Smooth muscle cell (in vitro differentiated cells): ENCODE results near the gene SAMD4B. TPM values are rescaled to one million over a fixed set of nuclear protein-coding genes. Genes with fewer than 3 reads are reported as not detected.

ENCODE experiments used
- DNase-seq: peaks from one replicate; lab custom pipeline; 2025; ENCODE audit not compliant: unreplicated experiment; lab: John Stamatoyannopoulos, UW
- H2AFZ ChIP-seq: fragments of 200-600 bp; sonication (generic); 2 replicates; pipeline ENCODE4 v1.6.0; 2016; ENCODE audit warnings: antibody characterized with exemption, low read depth, mild to moderate bottlenecking
- H3F3A ChIP-seq: fragments of 200-600 bp; sonication (generic); 2 replicates; pipeline ENCODE4 v1.6.0; 2017; ENCODE audit warnings: antibody characterized with exemption, low read depth
- H3K27ac ChIP-seq: fragments of 200-600 bp; sonication (generic); 2 replicates; pipeline ENCODE4 v1.5.1; 2016; ENCODE audit warnings: low read depth, mild to moderate bottlenecking
- H3K27me3 ChIP-seq: fragments of 200-600 bp; sonication (generic); 2 replicates; pipeline ENCODE4 v1.6.1; 2016; ENCODE audit warnings: low read depth, mild to moderate bottlenecking
- H3K36me3 ChIP-seq: fragments of 200-600 bp; sonication (generic); 2 replicates; pipeline ENCODE4 v1.5.1; 2016; ENCODE audit warnings: low read depth
- H3K4me1 ChIP-seq: fragments of 200-600 bp; sonication (generic); 2 replicates; pipeline ENCODE4 v1.5.1; 2016; ENCODE audit warnings: low read depth
- H3K4me2 ChIP-seq: fragments of 200-600 bp; sonication (generic); 2 replicates; pipeline ENCODE4 v1.6.0; 2016; ENCODE audit warnings: mild to moderate bottlenecking
- H3K4me3 ChIP-seq: fragments of 200-600 bp; sonication (generic); 2 replicates; pipeline ENCODE4 v1.5.1; 2016; ENCODE audit warnings: mild to moderate bottlenecking
- H3K79me2 ChIP-seq: fragments of 200-600 bp; sonication (generic); 2 replicates; pipeline ENCODE4 v1.6.0; 2016; ENCODE audit warnings: low read depth, mild to moderate bottlenecking
- H3K9ac ChIP-seq: fragments of 200-600 bp; sonication (generic); 2 replicates; pipeline ENCODE4 v1.6.0; 2016; ENCODE audit warnings: low read depth
- H3K9me3 ChIP-seq: fragments of 200-600 bp; sonication (generic); replicated peaks from 2 replicates; pipeline ENCODE4 v1.5.1; 2016; ENCODE audit warnings: low read depth
- H4K20me1 ChIP-seq: fragments of 200-600 bp; sonication (generic); 2 replicates; pipeline ENCODE4 v1.6.0; 2016; ENCODE audit warnings: low read depth
- CTCF ChIP-seq: fragments of 200-600 bp; sonication (generic); IDR thresholded peaks from 2 replicates; pipeline ENCODE4 v1.5.1; 2017; ENCODE audit warnings: borderline replicate concordance, mild to moderate bottlenecking, antibody characterized with exemption; ENCODE audit not compliant: insufficient read depth, poor library complexity, severe bottlenecking
- WGBS: methylation state at CpG from one replicate; pipeline ENCODE4 v1.1.7; 2016; ENCODE audit warnings: low lambda C conversion rate; 5-methylcytosine and 5-hydroxymethylcytosine counted together
- polyA plus RNA-seq: library from polyadenylated mRNA; unstranded; fragments of >200 nt; fragmentation: Nextera tagmentation; extraction: Ambion mirVana; gene quantifications from 2 replicates; pipeline ENCODE4 v1.2.1, GENCODE V29; 2016
- total RNA-seq: library from RNA; depleted of rRNA; stranded (reverse); fragments of >200 nt; gene quantifications from 2 replicates; pipeline ENCODE4 v1.2.3, GENCODE V29; 2014

Gene SAMD4B
- total and polyA plus RNA-seq, 2 experiments from 2014 or later = 58.3 to 61.8 TPM

GRCh38 chr19:39351537-39352064, 9.4 kb downstream of the SAMD4B start:
- Histone ChIP-seq H3F3A (no peaks in the 10 kb centered on the region), H3K27me3 (no peaks in the 10 kb centered on the region), H3K9me3 (no peaks in the 10 kb centered on the region), H3K27ac (no peak overlapping the region), H3K79me2 (peaks cover 43% of the 10 kb centered on the region), H3K4me1 (no peaks in the 10 kb centered on the region), H4K20me1 (peaks cover 100% of the 10 kb centered on the region), H3K36me3 (no peaks in the 10 kb centered on the region), H2AFZ (no peak overlapping the region), H3K9ac (no peak overlapping the region), H3K4me3 (no peak overlapping the region), H3K4me2 (no peak overlapping the region)
- TF ChIP-seq CTCF = no peak
- no peak for DNase-seq
- 85% methylated on average over 4 of the region's 4 CpGs for WGBS

GRCh38 chr19:39352381-39353255, 10.4 kb downstream of the SAMD4B start:
- H3K36me3 ChIP-seq = peaks cover 5% of the 10 kb centered on the region
- DNase-seq = no peak
- no peak for TF ChIP-seq CTCF
- H3K4me2 ChIP-seq = no peak overlapping the region
- H3K79me2 ChIP-seq = peaks cover 38% of the 10 kb centered on the region
- H3K4me1 ChIP-seq = no peaks in the 10 kb centered on the region
- H3K27me3 ChIP-seq = no peaks in the 10 kb centered on the region
- H3K4me3 ChIP-seq = no peak overlapping the region
- H3F3A ChIP-seq = no peaks in the 10 kb centered on the region
- no peaks in the 10 kb centered on the region for H3K9me3 ChIP-seq
- no peak overlapping the region for H3K9ac ChIP-seq
- H3K27ac ChIP-seq = no peak overlapping the region
- H2AFZ ChIP-seq = no peak overlapping the region
- H4K20me1 ChIP-seq = peaks cover 92% of the 10 kb centered on the region
- 89% methylated on average over 12 of the region's 12 CpGs for WGBS

- Histone ChIP-seq H3K36me3 (peaks cover 11% of the 10 kb centered on the region), H3K79me2 (peaks cover 23% of the 10 kb centered on the region), H3K27ac (no peak overlapping the region), H3K4me3 (no peak overlapping the region), H3F3A (no peaks in the 10 kb centered on the region), H3K9me3 (no peaks in the 10 kb centered on the region), H3K4me2 (no peak overlapping the region), H3K27me3 (no peaks in the 10 kb centered on the region), H4K20me1 (peaks cover 66% of the 10 kb centered on the region), H3K4me1 (no peaks in the 10 kb centered on the region), H2AFZ (no peak overlapping the region), H3K9ac (no peak overlapping the region)
- 96% methylated on average over 5 of the region's 5 CpGs for WGBS
- DNase-seq = no peak
- TF ChIP-seq CTCF = no peak
Measured at GRCh38 chr19:39355253-39355652, 13.0 kb downstream of the SAMD4B start.
